Transverse colon (tissue), 3 donors: ENCODE results near the gene IP6K1.

Experiments
- EP300 ChIP-seq: sonication (generic); formaldehyde crosslinking; IDR thresholded peaks from one replicate; pipeline ENCODE4 v1.6.1; 2017; ENCODE audit warnings: antibody characterized with exemption, low read depth
- POLR2A ChIP-seq: fragments of 450-650 bp; IDR thresholded peaks from one replicate; pipeline ENCODE4 v1.6.1; 2016; ENCODE audit warnings: antibody characterized with exemption, mild to moderate bottlenecking, moderate library complexity
- TF ChIP-seq, protein P1 (sequence below), 5 experiments: fragments of 200-600 bp in 3 of 5; fragments of 450-650 bp in 2 of 5; sonication (generic) in 3 of 5; IDR thresholded peaks; 1 replicate in 2 of 5; 2 replicates in 3 of 5; pipeline ENCODE4 v1.5.1; 2016 to 2017; ENCODE audit warnings: antibody characterized with exemption in 5 of 5, inconsistent platforms in 3 of 5, mild to moderate bottlenecking in 2 of 5, moderate library complexity in 1 of 5

DNA sequence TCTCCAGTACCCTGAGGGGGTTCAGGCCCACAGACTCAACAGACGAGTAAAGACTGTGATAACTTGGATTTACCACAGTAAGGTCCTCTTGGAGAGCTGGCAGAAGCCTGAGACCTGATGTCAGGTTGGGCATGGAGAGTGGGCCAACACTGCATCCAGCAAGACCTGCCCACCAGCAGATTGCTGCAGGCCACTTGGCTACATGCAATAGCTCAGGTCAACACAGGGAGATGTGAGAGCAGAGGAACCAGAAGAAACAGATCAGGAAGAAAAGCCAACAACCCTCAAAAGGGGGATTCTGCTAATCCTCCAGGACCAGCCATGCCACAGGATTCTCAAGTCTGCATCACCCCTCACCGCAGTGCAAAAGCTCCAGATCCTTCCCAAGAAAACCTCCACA, 1.7 kb upstream of the IP6K1 start:
- TF ChIP-seq, protein P1, sequence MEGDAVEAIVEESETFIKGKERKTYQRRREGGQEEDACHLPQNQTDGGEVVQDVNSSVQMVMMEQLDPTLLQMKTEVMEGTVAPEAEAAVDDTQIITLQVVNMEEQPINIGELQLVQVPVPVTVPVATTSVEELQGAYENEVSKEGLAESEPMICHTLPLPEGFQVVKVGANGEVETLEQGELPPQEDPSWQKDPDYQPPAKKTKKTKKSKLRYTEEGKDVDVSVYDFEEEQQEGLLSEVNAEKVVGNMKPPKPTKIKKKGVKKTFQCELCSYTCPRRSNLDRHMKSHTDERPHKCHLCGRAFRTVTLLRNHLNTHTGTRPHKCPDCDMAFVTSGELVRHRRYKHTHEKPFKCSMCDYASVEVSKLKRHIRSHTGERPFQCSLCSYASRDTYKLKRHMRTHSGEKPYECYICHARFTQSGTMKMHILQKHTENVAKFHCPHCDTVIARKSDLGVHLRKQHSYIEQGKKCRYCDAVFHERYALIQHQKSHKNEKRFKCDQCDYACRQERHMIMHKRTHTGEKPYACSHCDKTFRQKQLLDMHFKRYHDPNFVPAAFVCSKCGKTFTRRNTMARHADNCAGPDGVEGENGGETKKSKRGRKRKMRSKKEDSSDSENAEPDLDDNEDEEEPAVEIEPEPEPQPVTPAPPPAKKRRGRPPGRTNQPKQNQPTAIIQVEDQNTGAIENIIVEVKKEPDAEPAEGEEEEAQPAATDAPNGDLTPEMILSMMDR (IDR thresholded peaks at IDR 0.05), result no peak
- TF ChIP-seq POLR2A (no peak), EP300 (no peak)
